ENCODE results near the gene TBC1D24. TPM values are rescaled to one million over a fixed set of nuclear protein-coding genes. Genes with fewer than 3 reads are reported as not detected.
"Not testable (repeated sequence)": the region's sequence is repeated elsewhere in the genome, so short reads cannot be mapped to it uniquely, and the experiment has no call there.

TBC1D24 gene
- total RNA-seq, 2 experiments from 2014 or later, result 11.4 to 13.7 TPM

- peak overlapping the region; percentile 98 for H3K4me3 Mint-ChIP-seq
- DNase-seq, result peak; percentile 74
- no peaks in the 10 kb centered on the region for H3K36me3 Mint-ChIP-seq (ENCODE audit: low read depth)
- peaks cover 34% of the 10 kb centered on the region for H3K4me1 Mint-ChIP-seq
- H3K27ac Mint-ChIP-seq, result peak overlapping the region; percentile 100
- ChIA-PET CTCF (interaction anchor here (1.1 kb wide), 1 partner anchor 12 kb away, joined by 6 read pairs; the partner anchor contains the start of gene AMDHD2), POLR2A (interaction anchor here (0.7 to 3.7 kb wide), 11 partner anchors 8 to 1164 kb away, joined by 3 to 67 read pairs (median 4); partner anchors contain the start of genes AMDHD2, ATP6V0C, PGP and TRAF7)
- H3K9me3 Mint-ChIP-seq, result no peaks in the 10 kb centered on the region
- no peaks in the 10 kb centered on the region for H3K27me3 Mint-ChIP-seq
Observed at GRCh38 chr16:2532494-2533141, 57.7 kb downstream of the TBC1D24 start.

GRCh38 chr16:2533142-2533755, 58.3 kb downstream of the TBC1D24 start:
- not testable (repeated sequence) for DNase-seq; H3K9me3 Mint-ChIP-seq; H3K36me3 Mint-ChIP-seq (ENCODE audit: low read depth); H3K27me3 Mint-ChIP-seq
- H3K4me3 Mint-ChIP-seq, result peak overlapping the region; percentile 98
- H3K27ac Mint-ChIP-seq, result peak overlapping the region; percentile 100
- POLR2A ChIA-PET, result interaction anchor here (0.7 to 3.7 kb wide), 8 partner anchors 13 to 1163 kb away, joined by 3 to 67 read pairs (median 5); partner anchors contain the start of genes AMDHD2, ATP6V0C, PGP and TRAF7
- H3K4me1 Mint-ChIP-seq, result peaks cover 34% of the 10 kb centered on the region
- CTCF ChIA-PET, result interaction anchor here (1.1 kb wide), 1 partner anchor 13 kb away, joined by 6 read pairs; the partner anchor contains the start of gene AMDHD2

GRCh38 chr16:2533912-2534311, 59.0 kb downstream of the TBC1D24 start:
- peak overlapping the region; percentile 52 for H3K4me3 Mint-ChIP-seq
- no peaks in the 10 kb centered on the region for H3K27me3 Mint-ChIP-seq
- peaks cover 2% of the 10 kb centered on the region for H3K36me3 Mint-ChIP-seq (ENCODE audit: low read depth)
- POLR2A ChIA-PET, result interaction anchor here (1.4 to 3.7 kb wide), 2 partner anchors 14 to 19 kb away, joined by 3 to 67 read pairs; partner anchors contain the start of gene AMDHD2
- peaks cover 38% of the 10 kb centered on the region for H3K4me1 Mint-ChIP-seq
- H3K27ac Mint-ChIP-seq, result peak overlapping the region; percentile 76
- no peaks in the 10 kb centered on the region for H3K9me3 Mint-ChIP-seq
- DNase-seq, result no peak
- CTCF ChIA-PET, result no interaction called here

- Mint-ChIP-seq H3K4me3 (peak overlapping the region; percentile 52), H3K4me1 (peaks cover 42% of the 10 kb centered on the region), H3K27ac (peak overlapping the region; percentile 76)
- H3K27me3 Mint-ChIP-seq; CTCF ChIA-PET; H3K36me3 Mint-ChIP-seq (ENCODE audit: low read depth); H3K9me3 Mint-ChIP-seq; DNase-seq: not testable (repeated sequence)
- POLR2A ChIA-PET, result interaction anchor here (1.4 kb wide), 1 partner anchor 20 kb away, joined by 3 read pairs; no protein-coding TSS in a partner anchor
Observed at GRCh38 chr16:2534335-2534734, 59.4 kb downstream of the TBC1D24 start.

GRCh38 chr16:2535625-2536013, 60.7 kb downstream of the TBC1D24 start:
- Mint-ChIP-seq H3K27ac (no peak overlapping the region), H3K36me3 (ENCODE audit: low read depth) (peaks cover 9% of the 10 kb centered on the region), H3K9me3 (no peaks in the 10 kb centered on the region), H3K27me3 (no peaks in the 10 kb centered on the region), H3K4me3 (peak overlapping the region; percentile 32), H3K4me1 (peaks cover 53% of the 10 kb centered on the region)
- CTCF ChIA-PET, result no interaction called here
- no peak for DNase-seq
- POLR2A ChIA-PET, result interaction anchor here (0.6 to 1.5 kb wide), 3 partner anchors 11 to 63 kb away, joined by 3 to 5 read pairs (median 3); partner anchors contain the start of gene AMDHD2

- Mint-ChIP-seq H3K4me1 (peaks cover 51% of the 10 kb centered on the region), H3K27ac (peak within 1 kb of the TSS; percentile 89), H3K9me3 (no peaks in the 10 kb centered on the region), H3K4me3 (peak within 1 kb of the TSS; percentile 84), H3K27me3 (no peaks in the 10 kb centered on the region), H3K36me3 (ENCODE audit: low read depth) (peaks cover 13% of the 10 kb centered on the region)
- peak; percentile 96 for DNase-seq
- POLR2A ChIA-PET, result interaction anchor here (0.6 to 2.6 kb wide), 9 partner anchors 13 to 755 kb away, joined by 3 to 21 read pairs (median 4); partner anchors contain the start of genes AMDHD2, ATP6V0C, CCNF and NUBP2
- CTCF ChIA-PET, result interaction anchor here (1.6 kb wide), 1 partner anchor 17 kb away, joined by 7 read pairs; the partner anchor contains the start of gene AMDHD2
Observed at GRCh38 chr16:2537451-2538379, 62.8 kb downstream of the TBC1D24 start, which contains the start of gene PDPK1. Gene PDPK1 (plus strand): TSS chr16:2538021. CDS start chr16:2538113, 92 bp downstream.

- Mint-ChIP-seq H3K27ac (peak overlapping the region; percentile 62), H3K36me3 (ENCODE audit: low read depth) (peaks cover 13% of the 10 kb centered on the region), H3K4me3 (peak overlapping the region; percentile 82), H3K4me1 (peaks cover 38% of the 10 kb centered on the region)
- CTCF ChIA-PET, H3K27me3 Mint-ChIP-seq, DNase-seq, H3K9me3 Mint-ChIP-seq: not testable (repeated sequence)
- POLR2A ChIA-PET, result interaction anchor here (2.6 kb wide), 1 partner anchor 19 kb away, joined by 21 read pairs; the partner anchor contains the start of gene AMDHD2
Observed at GRCh38 chr16:2539192-2539844, 64.4 kb downstream of the TBC1D24 start.

- H3K9me3 Mint-ChIP-seq, DNase-seq, CTCF ChIA-PET, H3K27me3 Mint-ChIP-seq, POLR2A ChIA-PET: not testable (repeated sequence)
- Mint-ChIP-seq H3K27ac (peak overlapping the region; percentile 62), H3K4me3 (peak overlapping the region; percentile 82), H3K4me1 (peaks cover 38% of the 10 kb centered on the region), H3K36me3 (ENCODE audit: low read depth) (peaks cover 13% of the 10 kb centered on the region)
Observed at GRCh38 chr16:2539845-2540458, 65.0 kb downstream of the TBC1D24 start.

GRCh38 chr16:2540912-2541311, 66.0 kb downstream of the TBC1D24 start:
- peaks cover 38% of the 10 kb centered on the region for H3K4me1 Mint-ChIP-seq
- POLR2A ChIA-PET, H3K9me3 Mint-ChIP-seq, H3K27me3 Mint-ChIP-seq, H3K4me3 Mint-ChIP-seq, DNase-seq, H3K27ac Mint-ChIP-seq, CTCF ChIA-PET: not testable (repeated sequence)
- H3K36me3 Mint-ChIP-seq (ENCODE audit: low read depth), result peaks cover 13% of the 10 kb centered on the region

GRCh38 chr16:2541409-2541808, 66.5 kb downstream of the TBC1D24 start:
- H3K36me3 Mint-ChIP-seq (ENCODE audit: low read depth), result peaks cover 13% of the 10 kb centered on the region
- H3K4me3 Mint-ChIP-seq, POLR2A ChIA-PET, CTCF ChIA-PET, H3K9me3 Mint-ChIP-seq, DNase-seq, H3K27ac Mint-ChIP-seq, H3K27me3 Mint-ChIP-seq: not testable (repeated sequence)
- H3K4me1 Mint-ChIP-seq, result peaks cover 36% of the 10 kb centered on the region

- H3K36me3 Mint-ChIP-seq (ENCODE audit: low read depth), result peaks cover 11% of the 10 kb centered on the region
- POLR2A ChIA-PET, result not testable (repeated sequence)
Observed at GRCh38 chr16:2543771-2544170, 68.8 kb downstream of the TBC1D24 start.

More at GRCh38 chr16:2543771-2544170, 68.8 kb downstream of the TBC1D24 start:
- H3K4me1 Mint-ChIP-seq, result peaks cover 27% of the 10 kb centered on the region
- DNase-seq, CTCF ChIA-PET, H3K4me3 Mint-ChIP-seq, H3K27me3 Mint-ChIP-seq, H3K27ac Mint-ChIP-seq, H3K9me3 Mint-ChIP-seq: not testable (repeated sequence)
